ENCODE results near the gene C20orf96.

GRCh38 chr20:263701-264100 is 26.8 kb downstream of the C20orf96 start:
- no peak for TF ChIP-seq POLR2A (IDR thresholded peaks at IDR 0.05)
- TF ChIP-seq CTCF (IDR thresholded peaks at IDR 0.05) = no peak

Data from breast epithelium (tissue), 3 donors.